ENCODE data around the gene NBL1.
"Not testable (repeated sequence)": the region's sequence is repeated elsewhere in the genome, so short reads cannot be mapped to it uniquely, and the experiment has no call there.

The NBL1 gene

DNA sequence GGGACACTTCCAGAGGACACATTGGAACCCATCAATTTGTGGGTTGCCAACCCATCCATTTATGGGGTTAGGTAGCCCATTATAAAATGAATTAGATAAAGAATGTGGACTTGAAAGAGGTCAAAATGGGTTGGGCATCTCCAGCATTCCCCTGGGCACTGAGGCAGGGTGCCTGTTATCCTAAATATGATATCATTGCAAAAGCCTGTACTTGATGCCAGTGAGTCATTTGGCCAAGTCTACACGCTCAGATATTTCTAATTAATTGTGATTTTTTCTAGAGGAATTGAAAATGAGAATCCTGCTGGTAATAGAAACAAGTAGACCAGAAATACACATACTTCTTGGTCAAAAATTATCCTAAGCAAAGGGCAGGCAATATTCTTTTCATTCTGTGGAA lies 21.9 kb upstream of the NBL1 start:
- no peak for DNase-seq

DNA sequence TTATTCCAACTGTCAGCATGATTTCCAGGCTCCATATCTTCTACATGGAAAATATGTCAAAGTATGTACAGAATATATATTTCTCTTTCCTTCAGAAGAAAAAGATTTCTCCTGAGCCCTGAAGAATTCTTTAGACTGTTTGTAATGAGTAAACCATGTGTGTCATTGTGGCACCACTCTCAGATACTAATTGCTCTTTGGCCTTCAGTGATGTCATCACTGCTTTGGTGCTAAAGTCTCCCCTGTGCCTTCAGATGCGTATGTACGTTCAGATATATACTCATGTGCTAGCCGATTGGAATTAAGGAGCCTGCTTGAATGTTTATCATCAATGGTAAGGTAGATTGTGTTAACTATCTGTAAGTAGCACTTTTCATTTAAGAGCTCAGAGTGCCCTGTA lies 20.6 kb upstream of the NBL1 start:
- no peak for DNase-seq

DNA sequence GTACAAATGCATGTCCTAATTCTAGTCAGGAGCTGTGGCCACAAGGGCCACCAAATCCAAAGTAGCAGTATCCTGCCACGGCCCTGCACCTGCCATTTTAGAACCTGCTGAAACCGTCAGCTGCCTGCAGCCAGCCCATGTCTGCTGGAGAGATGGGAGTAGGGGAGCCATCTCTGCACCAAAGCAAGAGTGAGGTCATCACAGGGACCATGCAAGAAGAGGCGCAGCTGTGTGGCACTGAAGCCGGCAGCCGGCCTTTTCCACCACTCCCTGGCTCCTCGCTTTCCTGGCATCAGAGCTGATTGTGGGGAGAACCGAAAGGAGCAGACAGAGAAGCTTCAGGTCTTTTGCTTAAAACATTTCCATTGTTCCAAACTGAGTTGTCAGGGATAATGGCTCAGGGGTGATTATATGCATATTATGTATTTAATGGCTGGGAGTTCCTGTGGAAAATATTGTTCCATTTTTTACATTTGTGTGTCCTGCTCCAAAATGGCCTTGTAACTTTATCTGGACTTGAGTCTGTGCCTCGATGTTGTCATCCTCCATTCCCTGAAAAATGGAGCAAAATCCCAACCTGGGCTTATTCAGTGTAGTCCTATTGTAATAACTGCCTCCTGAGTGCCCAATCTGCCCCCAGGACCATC lies 18.7 kb upstream of the NBL1 start:
- no peak for DNase-seq

DNA sequence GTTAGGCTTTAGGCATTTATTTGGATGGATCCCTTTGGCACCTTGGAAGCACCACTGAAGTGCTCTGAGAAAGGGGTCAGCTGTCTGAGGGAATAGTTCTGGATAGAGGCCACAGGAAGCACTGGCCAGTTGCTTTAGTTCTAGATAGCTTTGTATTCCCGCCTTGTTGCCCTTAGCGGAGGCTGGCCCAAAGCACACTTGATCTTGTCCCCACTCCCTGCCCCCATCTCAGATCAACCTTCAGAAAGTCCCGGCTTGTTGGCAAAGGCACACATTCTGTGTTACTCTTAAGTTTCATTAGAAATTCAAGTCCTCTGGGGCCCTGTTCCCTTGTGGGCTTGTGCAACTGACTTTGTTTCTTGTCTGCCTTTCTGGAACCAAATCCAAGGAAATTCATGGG lies 15.2 kb upstream of the NBL1 start:
- DNase-seq = no peak

DNA sequence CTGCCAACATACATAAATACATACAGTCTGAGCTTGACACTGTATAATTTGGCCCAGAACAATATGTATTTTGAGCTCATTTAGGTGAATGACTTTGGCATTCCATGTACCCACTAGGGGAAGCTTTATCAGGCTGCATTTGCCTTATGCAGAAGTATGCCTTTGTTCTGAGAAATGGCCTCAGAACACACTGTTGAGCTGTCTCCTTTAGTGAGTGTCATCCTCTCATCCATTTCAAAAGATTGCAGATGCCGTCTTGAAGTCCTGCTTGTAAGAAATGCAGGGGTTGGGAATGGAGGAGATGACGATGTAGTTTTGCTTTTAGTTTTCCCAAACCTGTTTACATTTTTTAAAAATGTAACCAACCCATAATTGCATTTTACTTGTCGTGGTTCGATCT lies 14.8 kb upstream of the NBL1 start:
- no peak for DNase-seq

DNA sequence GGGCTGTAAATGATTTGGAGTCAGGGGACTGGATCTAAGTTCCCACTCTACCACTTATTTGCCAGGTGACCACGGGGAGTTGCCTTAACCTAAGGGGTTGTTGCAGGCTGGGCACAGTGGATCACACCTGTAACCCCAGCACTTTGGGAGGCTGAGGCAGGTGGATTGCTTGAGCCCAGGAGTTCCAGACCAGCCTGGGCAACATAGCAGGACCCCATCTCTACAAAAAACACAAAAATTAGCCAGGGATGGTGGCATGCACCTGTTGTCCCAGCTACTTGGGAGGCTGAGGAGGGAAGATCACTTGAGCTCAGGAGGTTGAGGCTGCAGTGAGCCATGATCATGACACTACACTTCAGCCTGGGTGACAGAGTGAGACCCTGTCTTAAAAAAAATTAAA lies 13.9 kb upstream of the NBL1 start:
- DNase-seq = not testable (repeated sequence)

DNA sequence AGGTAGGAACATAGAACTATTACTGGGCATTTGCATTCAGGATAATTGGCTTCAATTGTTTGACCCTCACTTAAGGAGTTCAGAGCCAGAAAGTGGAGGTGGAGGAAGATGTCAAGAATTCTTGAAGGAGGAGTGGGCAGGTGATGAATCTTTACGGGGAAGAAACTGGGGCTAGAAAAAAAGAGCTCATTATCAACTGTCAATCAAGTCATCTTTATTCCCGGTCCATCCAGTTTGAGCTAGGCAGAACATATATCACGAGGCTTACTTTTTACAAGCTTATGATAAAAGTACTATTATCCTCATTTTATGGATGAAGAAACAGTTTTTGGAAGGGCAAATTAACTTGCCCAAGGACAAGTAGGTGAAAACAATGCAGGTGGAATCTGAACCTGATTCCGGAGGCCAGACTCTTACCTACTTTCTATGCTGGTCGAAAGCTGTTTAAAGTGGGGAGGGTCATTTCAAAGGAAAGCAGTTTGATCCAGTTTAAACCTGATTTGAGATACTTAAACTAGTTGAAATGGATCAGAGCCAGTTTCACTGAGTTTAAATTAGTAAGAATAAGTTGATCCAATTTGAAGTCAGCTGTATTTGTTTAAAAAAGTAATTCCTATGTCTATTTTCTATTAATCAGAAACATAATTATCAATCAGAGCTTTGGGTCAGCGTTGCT lies 13.3 kb upstream of the NBL1 start:
- DNase-seq = no peak

DNA sequence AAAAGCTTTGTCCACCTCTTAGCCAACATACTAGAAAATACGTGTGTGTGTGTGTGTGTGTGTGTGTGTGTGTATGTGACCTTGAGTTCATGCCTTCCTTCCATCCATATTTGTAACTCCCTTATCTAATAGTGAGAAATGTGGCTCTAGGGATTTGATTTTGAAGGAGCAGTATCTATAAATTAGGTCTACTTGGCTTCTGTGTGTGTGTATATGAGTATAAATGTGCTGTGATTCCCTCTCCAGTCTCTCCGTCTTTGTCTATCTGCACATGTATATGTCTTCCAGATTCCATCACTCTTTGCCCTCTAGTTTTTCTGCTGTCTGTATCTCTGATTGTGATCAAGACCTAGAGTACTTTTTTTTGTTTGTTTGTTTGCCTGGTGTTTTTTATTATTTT lies 11.9 kb upstream of the NBL1 start:
- no peak for DNase-seq

DNA sequence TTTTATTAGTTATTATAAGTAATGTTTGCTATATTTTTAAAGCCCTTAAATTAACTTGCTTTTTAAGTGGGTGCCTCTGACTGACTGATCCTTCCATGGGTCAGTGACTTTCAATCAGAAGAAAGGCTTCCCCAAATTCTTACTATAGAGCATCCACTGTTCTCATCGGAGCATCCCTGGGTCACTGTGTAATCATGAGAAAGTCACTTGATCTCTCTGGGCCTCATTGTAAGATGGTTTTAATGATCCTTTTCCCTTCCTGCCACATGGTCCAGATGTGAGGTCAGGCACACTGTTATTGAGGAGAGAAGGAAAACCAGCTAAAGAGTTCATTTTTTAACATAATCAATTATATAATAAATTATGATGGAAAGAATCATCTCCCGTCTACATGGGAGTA lies 11.0 kb upstream of the NBL1 start:
- no peak for DNase-seq

DNA sequence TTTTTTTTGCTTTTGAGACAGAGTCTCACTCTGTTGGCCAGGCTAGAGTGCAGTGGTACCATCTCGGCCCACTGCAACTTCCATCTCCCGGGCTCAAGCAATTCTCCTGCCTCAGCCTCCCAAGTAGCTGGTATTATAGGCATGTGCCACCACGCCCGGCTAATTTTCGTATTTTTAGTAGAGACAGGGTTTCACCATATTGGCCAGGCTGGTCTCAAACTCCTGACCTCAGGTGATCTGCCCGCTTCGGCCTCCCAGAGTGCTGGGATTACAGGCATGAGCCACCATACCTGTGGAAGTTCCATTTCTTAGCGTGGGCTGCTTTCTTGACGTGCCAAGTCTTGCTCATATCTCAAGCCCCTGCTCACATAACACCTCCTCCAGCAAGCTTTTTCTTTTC lies 9.0 kb upstream of the NBL1 start:
- DNase-seq = not testable (repeated sequence)

DNA sequence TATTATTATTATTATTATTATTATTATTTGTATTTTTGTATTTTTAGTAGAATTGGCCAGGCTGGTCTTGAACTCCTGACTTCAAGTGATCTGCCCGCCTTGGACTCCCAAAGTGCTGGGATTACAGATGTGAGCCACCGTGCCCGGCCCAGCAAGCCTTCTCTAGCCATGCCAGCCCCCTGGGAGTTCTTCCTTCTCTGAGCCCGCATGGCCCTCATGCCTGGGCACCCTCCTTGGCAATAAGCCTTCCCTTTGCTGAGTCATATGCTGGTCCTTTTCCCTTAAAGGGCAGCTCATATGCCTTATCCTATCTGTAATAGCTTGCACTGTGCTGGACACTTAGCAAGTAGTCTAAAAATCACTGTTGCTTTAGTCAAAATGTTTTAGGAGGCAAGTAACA lies 8.5 kb upstream of the NBL1 start:
- no peak for DNase-seq

DNA sequence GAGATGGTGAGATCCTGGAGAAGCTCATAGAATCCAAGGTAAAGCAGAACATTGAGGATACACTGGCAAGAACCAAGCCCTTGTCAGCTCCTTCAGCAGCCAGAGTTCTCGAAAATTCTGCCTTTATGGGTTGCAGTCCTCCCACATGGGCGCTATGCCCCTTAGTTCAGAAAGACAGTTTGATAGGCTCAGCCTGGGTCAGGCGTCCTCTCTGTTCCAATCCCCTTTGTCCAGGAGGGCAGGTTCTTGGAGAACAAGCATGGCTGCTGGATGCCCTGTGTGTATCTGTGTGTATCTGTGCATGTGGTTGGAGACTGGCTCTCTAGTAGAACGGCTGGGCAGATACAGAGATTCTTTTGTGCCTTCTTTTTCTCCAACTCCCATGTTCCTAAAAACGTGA lies 8.0 kb upstream of the NBL1 start:
- no peak for DNase-seq

DNA sequence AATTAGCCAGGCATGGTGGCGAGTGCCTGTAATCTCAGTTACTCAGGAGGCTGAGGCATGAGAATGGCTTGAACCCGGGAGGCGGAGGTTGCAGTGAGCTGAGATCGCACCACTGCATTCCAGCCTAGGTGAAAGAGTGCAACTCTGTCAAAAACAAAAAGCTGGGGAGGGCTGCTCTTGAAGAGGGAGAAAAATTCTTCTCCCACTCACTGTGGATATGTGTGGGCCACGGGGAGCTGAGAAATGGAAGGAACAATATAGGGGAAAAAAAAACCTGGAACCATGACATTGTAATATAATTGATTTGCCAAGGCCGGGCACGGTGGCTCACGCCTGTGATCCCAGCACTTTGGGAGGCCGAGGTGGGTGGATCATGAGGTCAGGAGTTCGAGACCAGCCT lies 7.4 kb upstream of the NBL1 start:
- DNase-seq = not testable (repeated sequence)

DNA sequence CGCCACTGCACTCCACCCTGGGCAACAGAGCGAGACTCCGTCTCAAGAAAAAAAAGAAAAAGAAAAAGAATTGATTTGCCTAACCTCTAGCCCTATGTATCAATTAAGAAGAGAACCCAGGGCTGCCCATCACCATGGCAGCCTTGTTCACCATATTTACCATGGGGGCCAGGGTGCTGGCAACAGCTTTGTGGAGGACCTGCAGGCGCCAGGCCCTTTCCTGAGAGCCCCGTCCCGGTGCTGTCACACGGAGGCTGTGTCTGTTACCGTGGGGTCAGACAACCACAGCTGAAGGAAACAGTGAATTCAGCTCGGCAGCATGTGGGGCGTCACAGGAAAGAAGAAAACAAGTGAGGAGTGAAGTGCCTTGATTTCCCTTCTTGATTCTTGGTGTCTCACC lies 6.5 kb upstream of the NBL1 start:
- no peak for DNase-seq

DNA sequence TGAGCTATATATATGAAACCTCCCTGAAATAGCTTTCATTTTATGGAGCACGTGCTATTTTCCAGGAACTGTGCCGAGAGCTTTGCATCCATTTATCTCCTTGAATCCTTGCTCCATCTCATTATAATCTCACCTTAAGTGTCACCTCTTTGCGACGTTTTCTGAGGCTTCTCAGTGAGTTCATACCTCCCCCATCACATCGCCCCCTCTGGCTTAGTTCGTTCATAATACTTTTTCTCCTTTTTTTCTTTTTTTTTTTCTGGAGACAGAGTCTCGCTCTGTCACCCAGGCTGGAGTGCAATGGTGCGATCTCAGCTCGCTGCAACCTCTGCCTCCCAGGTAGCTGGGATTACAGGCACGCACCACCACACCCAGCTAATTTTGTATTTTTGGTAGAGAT lies 4.9 kb upstream of the NBL1 start:
- not testable (repeated sequence) for DNase-seq

DNA sequence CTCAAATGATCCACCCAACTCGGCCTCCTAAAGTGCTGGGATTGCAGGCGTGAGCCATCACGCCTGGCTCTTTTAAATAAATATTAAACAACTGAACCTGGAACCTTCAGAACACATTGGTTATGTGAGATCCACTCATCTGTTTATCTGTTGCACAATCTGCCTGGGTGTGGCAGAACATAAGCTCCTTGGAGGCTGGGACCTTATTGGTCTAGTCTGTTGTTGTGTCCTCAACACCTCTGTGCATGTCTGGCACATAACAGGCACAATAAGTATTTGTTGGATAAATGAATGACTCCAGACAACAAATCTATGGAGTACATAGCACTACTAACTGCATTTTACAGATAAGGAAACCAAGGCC lies 4.1 kb upstream of the NBL1 start:
- no peak for DNase-seq

DNA sequence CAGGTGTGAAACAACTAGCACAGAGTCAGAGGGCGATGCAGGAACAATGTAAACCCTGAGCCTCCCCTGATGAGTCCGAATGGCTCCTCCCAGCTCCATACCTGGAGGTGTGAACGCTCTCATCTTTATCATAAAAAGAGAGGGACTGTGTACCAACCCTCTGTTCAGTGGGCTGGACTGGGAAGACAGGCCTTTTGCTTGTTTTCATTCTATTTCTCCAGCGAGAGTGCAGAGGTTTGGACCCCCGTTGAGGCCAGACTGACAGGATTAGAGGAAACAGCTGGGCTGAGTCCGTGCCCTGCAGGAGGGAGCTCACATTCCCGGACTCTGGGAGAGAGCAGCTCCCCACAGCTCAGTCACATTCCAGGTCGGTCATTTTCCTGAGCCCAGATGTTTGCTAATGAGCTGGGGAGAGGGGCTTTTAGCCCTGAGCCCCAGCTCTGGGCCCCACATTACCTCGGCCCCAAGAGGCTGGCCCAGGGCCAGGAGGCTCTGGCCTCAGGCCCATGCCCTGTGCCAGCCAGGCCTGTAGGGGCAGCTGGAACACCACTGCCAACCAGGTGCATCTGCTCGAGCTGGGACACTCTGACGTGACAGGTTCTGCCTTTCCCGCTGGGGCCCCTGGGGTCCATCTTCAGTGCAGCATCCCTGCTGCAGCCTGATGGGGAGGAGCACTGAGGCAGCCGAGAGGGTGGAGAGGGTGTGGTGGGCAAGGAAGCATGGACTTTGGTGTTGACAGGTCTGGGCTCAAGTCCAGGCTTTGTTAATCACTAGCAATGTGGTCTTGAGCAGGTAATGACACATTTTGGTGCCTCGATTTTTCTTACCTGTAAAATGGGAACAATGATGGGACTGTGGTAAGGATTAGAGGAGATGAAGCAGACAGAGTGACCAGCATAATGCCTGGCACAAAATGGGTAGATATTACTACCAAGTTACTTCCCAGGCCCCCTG lies 3.5 kb upstream of the NBL1 start:
- no peak for DNase-seq

DNA sequence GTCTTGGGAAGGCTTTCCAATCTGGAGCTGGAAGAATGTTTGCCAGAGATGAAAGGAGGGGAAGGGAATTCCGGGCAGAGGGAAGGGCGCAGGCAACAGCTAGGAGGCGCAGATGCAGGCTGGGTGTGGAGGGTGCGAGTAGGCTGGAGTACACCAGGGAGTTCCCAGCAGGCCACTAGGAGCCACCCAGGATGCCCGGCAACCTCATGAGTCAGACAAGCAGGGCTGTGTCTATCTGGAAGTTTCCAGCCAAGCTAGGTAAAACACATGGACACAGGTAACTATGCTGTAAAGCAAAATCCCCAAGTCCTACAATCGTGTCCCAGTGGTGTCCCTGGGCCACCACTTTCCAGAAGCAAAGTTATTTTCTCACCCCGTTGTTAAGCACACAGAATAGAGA lies 990 bp upstream of the NBL1 start:
- DNase-seq = no peak

DNA sequence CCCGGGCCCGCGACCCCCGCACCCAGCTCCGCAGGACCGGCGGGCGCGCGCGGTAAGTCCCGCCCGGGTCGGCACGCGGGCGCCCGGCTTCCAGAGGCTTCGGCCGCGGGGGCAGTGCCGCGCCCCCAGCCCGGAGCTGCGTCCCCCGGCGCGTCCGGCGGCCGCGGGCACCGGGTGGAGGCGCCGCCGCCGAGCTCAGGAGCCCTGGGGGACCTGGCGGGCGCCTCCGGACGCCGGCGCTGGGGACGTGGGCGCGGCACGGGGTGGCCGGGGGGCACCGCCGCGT lies 227 bp downstream of the NBL1 start:
- no peak for DNase-seq

DNA sequence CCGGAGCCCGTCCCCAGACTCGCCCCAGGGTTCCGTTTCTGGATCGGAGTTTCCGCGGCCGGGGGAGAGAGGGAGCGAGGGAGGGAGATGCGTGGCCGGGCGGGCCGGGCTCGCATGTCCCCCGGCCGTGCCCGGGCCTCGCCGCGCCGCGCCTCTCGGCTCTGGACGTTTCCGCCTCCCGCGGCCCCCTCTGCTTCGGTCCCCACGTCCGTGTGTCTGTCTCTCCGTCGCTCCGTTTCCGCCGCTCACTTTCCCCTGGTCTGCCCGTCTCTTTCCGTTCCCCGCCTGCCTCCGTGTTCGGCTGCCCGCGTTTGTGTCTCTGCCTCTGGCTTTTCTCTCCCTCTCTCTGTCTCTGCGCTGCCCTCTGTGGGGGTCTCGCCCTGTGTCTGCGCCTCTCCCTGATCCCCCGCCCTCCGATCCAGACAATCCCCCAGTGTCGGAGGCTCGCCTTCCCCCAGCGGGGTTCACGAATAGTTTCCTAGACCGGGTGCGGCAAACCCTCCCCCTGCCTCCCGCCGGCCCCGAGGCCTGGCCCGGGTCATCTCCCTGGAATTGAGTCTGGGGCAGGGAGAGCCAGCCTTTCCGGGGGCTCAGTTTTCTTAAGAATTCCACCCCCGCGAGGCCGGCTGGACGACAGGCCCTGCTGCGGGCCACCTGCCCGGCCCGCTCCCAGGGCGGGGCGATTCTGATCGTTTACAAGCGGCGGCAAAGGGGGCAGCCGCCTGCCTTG lies 735 bp downstream of the NBL1 start:
- no peak for DNase-seq

DNA sequence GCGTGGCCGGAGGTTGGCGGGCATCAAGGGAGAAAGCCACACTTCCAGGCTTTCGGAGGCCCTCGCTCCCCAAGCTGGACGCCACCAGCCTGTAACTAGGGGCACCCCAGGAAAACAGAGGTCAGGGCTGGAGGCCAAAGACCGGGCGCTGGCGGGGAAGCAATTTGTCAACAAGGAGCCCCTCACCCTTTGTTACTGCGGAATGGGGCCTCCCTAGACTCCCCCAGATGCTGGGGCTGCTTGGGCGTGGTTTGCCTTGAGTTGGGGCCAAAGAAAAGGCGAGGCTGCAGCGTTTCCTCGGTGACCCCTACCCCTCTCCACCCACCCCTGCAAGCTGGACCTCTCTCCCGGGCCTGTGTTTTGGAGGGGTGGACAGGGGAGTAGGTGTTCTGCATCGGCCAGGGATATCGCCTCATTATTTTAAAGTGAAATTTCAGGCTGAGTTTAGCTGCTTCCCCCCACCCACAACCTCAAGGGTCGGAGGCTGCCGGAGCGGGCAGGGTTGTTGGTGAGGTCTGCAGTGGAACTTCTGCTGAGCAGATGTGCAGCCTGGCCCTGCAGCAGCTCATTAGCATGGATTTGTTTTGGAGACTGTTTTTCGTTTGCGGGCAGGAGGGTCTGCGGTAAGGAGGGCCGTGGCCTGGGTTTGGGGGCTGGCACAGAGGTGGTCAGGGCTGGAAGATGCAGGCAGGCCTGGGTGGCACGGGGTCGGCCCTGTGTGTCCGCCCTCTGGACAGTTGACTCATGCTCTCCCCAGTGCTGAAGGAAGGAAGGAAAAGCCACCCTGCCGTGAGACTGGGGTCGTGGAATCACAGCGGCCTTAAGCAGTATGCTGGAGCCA lies 1.5 kb downstream of the NBL1 start:
- DNase-seq = no peak
